ENCODE measurements around the gene CDCA7. TPM values are rescaled to one million over a fixed set of nuclear protein-coding genes. Genes with fewer than 3 reads are reported as not detected.
"Not testable (repeated sequence)": the region's sequence is repeated elsewhere in the genome, so short reads cannot be mapped to it uniquely, and the experiment has no call there.

Gene CDCA7
- total RNA-seq, 1 experiment from 2014 or later = 27.6 TPM

GRCh38 chr2:173400760-173401159 lies 46.1 kb downstream of the CDCA7 start:
- DNase-seq (ENCODE audit: extremely low read depth, low read depth) = peak; percentile 21

- no peak for DNase-seq (ENCODE audit: extremely low read depth, low read depth)
Observed at GRCh38 chr2:173401716-173402326, 47.1 kb downstream of the CDCA7 start.

- DNase-seq (ENCODE audit: extremely low read depth, low read depth) = peak; percentile 85
Observed at GRCh38 chr2:173402405-173402974, 47.8 kb downstream of the CDCA7 start.

- DNase-seq (ENCODE audit: extremely low read depth, low read depth) = no peak
Observed at GRCh38 chr2:173404841-173405750, 50.4 kb downstream of the CDCA7 start.

- DNase-seq (ENCODE audit: extremely low read depth, low read depth) = no peak
Observed at GRCh38 chr2:173407176-173407575, 52.5 kb downstream of the CDCA7 start.

- no peak for DNase-seq (ENCODE audit: extremely low read depth, low read depth)
Observed at GRCh38 chr2:173407646-173408045, 53.0 kb downstream of the CDCA7 start.

GRCh38 chr2:173410579-173410978 lies 55.9 kb downstream of the CDCA7 start:
- DNase-seq (ENCODE audit: extremely low read depth, low read depth) = no peak

- DNase-seq (ENCODE audit: extremely low read depth, low read depth) = no peak
Observed at GRCh38 chr2:173412628-173413027, 58.0 kb downstream of the CDCA7 start.

GRCh38 chr2:173414823-173415322 lies 60.2 kb downstream of the CDCA7 start:
- peak; percentile 74 for DNase-seq (ENCODE audit: extremely low read depth, low read depth)

GRCh38 chr2:173415431-173416381 lies 61.0 kb downstream of the CDCA7 start:
- no peak for DNase-seq (ENCODE audit: extremely low read depth, low read depth)

GRCh38 chr2:173416415-173417152 lies 61.9 kb downstream of the CDCA7 start:
- DNase-seq (ENCODE audit: extremely low read depth, low read depth) = not testable (repeated sequence)

- no peak for DNase-seq (ENCODE audit: extremely low read depth, low read depth)
Observed at GRCh38 chr2:173417341-173417740, 62.7 kb downstream of the CDCA7 start.

- no peak for DNase-seq (ENCODE audit: extremely low read depth, low read depth)
Observed at GRCh38 chr2:173417802-173418201, 63.1 kb downstream of the CDCA7 start.

All from NCI-H460 (cell line).